RWPE1 (cell line): ENCODE measurements around the gene CLEC3A.
"Not testable (repeated sequence)": the region's sequence is repeated elsewhere in the genome, so short reads cannot be mapped to it uniquely, and the experiment has no call there.

Experiments
- CTCF ChIA-PET: fragments of 350-600 bp; sonication (Branson Sonifier 250); formaldehyde crosslinking; extraction: SDS; loops from one replicate; lab custom pipeline; 2021; lab: Yijun Ruan, JAX
- POLR2A ChIA-PET: fragments of 400-600 bp; formaldehyde crosslinking; extraction: SDS; loops from one replicate; lab custom pipeline; 2020; ENCODE audit warnings: antibody characterized with exemption; ENCODE audit not compliant: low non-redundant PET; lab: Yijun Ruan, JAX
- DNase-seq: peaks from one replicate; pipeline ENCODE4 v3.0.0; 2012; ENCODE audit warnings: low spot score
- H3K27ac ChIP-seq: fragments of 450-650 bp; 2 replicates; pipeline ENCODE4 v1.5.1; 2017
- CTCF ChIP-seq: fragments of 450-650 bp; conservative IDR thresholded peaks from 2 replicates; pipeline ENCODE4 v1.5.1; 2017; ENCODE audit warnings: low read depth, mild to moderate bottlenecking

Gene CLEC3A

GRCh38 chr16:77987810-77988209, 34.5 kb upstream of the CLEC3A start:
- H3K27ac ChIP-seq = no peak overlapping the region
- POLR2A ChIA-PET = no interaction called here
- CTCF ChIA-PET = no interaction called here
- DNase-seq = no peak
- no peak for TF ChIP-seq CTCF

GRCh38 chr16:77989846-77990245, 32.5 kb upstream of the CLEC3A start:
- POLR2A ChIA-PET = no interaction called here
- CTCF ChIA-PET = interaction anchor here (0.6 kb wide), 1 partner anchor 1091 kb away, joined by 3 read pairs; no protein-coding TSS in a partner anchor
- TF ChIP-seq CTCF = no peak
- no peak for DNase-seq
- no peak overlapping the region for H3K27ac ChIP-seq

- no peak for TF ChIP-seq CTCF
- no peak for DNase-seq
- CTCF ChIA-PET = no interaction called here
- POLR2A ChIA-PET = no interaction called here
- no peak overlapping the region for H3K27ac ChIP-seq
Measured at GRCh38 chr16:77991701-77992100, 30.6 kb upstream of the CLEC3A start.

GRCh38 chr16:77992381-77992780, 30.0 kb upstream of the CLEC3A start:
- CTCF ChIA-PET, H3K27ac ChIP-seq, DNase-seq, POLR2A ChIA-PET: not testable (repeated sequence)

- ChIA-PET POLR2A (no interaction called here), CTCF (interaction anchor here (0.6 kb wide), 1 partner anchor 312 kb away, joined by 4 read pairs; no protein-coding TSS in a partner anchor)
- H3K27ac ChIP-seq = no peak overlapping the region
- DNase-seq = no peak
- no peak for TF ChIP-seq CTCF
Measured at GRCh38 chr16:77993111-77993985, 29.0 kb upstream of the CLEC3A start.

GRCh38 chr16:77995843-77996455, 26.4 kb upstream of the CLEC3A start:
- DNase-seq = no peak
- POLR2A ChIA-PET = no interaction called here
- CTCF ChIA-PET = no interaction called here
- H3K27ac ChIP-seq = no peak overlapping the region
- TF ChIP-seq CTCF = no peak
